ENCODE measurements around the gene HSP90AB1. TPM values are rescaled to one million over a fixed set of nuclear protein-coding genes. Genes with fewer than 3 reads are reported as not detected.
A peak's percentile ranks its signal among the peaks of the same experiment; 100 is the strongest.

Gene HSP90AB1
- polyA plus RNA-seq, 3 donors = 119 to 242 (median 145) TPM

- DNase-seq = no peak
- H3K4me3 Mint-ChIP-seq = no peak overlapping the region
- peaks cover 0 to 5% (median 0%) of the 10 kb centered on the region in 3 donors for H3K27me3 Mint-ChIP-seq (ENCODE audit: low read depth in 3 of 3)
- H3K4me3 ChIP-seq (replicated peaks in 1 of 3; ENCODE audit: low read depth in 2 of 3, low read length in 3 of 3) = no peak overlapping the region
- H3K9me3 ChIP-seq (replicated peaks in 1 of 2; ENCODE audit: control insufficient read depth in 1 of 2, insufficient read depth in 1 of 2, low read length in 2 of 2) = no peaks in the 10 kb centered on the region
- no peak overlapping the region for H3K9ac ChIP-seq (ENCODE audit: insufficient read depth, low read length, poor library complexity, severe bottlenecking)
- 29% methylated on average over 2 of the region's 6 CpGs for WGBS (ENCODE audit: insufficient coverage)
- peak overlapping the region in 3 of 7 donors; percentile 4 to 22 (median 10) for H3K27ac Mint-ChIP-seq
- H3K4me1 Mint-ChIP-seq = peaks cover 35% of the 10 kb centered on the region
- no peak overlapping the region for H3K27ac ChIP-seq (ENCODE audit: low read depth in 1 of 2, low read length in 2 of 2)
- H3K4me1 ChIP-seq (ENCODE audit: control insufficient read depth in 1 of 2, insufficient read depth in 2 of 2, low read length in 2 of 2) = peaks cover 19 to 36% of the 10 kb centered on the region in 2 donors
- H3K79me2 ChIP-seq (ENCODE audit: insufficient read depth, low read length) = peaks cover 42% of the 10 kb centered on the region
- H2AFZ ChIP-seq (ENCODE audit: insufficient read depth, low read depth, low read length, poor library complexity, severe bottlenecking) = no peak overlapping the region
- no peaks in the 10 kb centered on the region for H3K27me3 ChIP-seq (ENCODE audit: control insufficient read depth in 2 of 2, insufficient read depth in 2 of 2, low read length in 2 of 2)
- H3K36me3 ChIP-seq (replicated peaks in 1 of 2; ENCODE audit: control insufficient read depth in 1 of 2, insufficient read depth in 2 of 2, low read length in 2 of 2) = peaks cover 58 to 67% of the 10 kb centered on the region in 2 donors
- no peak overlapping the region for H3K4me2 ChIP-seq (replicated peaks; ENCODE audit: extremely low read depth, low read length, poor library complexity, severe bottlenecking)
- TF ChIP-seq, protein P1, sequence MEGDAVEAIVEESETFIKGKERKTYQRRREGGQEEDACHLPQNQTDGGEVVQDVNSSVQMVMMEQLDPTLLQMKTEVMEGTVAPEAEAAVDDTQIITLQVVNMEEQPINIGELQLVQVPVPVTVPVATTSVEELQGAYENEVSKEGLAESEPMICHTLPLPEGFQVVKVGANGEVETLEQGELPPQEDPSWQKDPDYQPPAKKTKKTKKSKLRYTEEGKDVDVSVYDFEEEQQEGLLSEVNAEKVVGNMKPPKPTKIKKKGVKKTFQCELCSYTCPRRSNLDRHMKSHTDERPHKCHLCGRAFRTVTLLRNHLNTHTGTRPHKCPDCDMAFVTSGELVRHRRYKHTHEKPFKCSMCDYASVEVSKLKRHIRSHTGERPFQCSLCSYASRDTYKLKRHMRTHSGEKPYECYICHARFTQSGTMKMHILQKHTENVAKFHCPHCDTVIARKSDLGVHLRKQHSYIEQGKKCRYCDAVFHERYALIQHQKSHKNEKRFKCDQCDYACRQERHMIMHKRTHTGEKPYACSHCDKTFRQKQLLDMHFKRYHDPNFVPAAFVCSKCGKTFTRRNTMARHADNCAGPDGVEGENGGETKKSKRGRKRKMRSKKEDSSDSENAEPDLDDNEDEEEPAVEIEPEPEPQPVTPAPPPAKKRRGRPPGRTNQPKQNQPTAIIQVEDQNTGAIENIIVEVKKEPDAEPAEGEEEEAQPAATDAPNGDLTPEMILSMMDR (IDR thresholded peaks at IDR 0.05) = no peak
- H3K36me3 Mint-ChIP-seq = peaks cover 66 to 67% of the 10 kb centered on the region in 2 donors
- peaks cover 79% of the 10 kb centered on the region for H4K20me1 ChIP-seq (ENCODE audit: insufficient read depth, low read length)
- intact Hi-C loops (cut with micrococcal nuclease) = no loop called here
- H3K9me3 Mint-ChIP-seq = peaks cover 0 to 2% (median 0%) of the 10 kb centered on the region in 7 donors
Measured at GRCh38 chr6:44250067-44250717, 3.3 kb downstream of the HSP90AB1 start.

DNA sequence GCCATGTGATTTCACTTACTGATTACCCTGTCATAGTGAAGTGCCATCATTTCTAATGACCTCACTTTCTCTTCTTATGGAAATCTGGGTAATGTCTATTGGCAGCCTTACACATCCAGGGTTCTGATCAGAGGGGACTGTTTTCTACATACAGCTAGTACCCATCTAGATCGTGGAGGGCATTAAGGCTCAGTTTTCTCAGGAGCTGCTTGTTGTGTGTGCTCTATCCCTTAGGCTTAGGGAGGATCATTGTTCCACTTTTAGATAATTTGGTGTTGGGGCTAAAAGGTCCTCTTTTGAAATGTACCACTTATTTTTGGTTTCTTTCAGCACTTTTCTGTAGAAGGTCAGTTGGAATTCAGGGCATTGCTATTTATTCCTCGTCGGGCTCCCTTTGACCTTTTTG is 3.8 kb downstream of the HSP90AB1 start:
- Mint-ChIP-seq H3K36me3 (peaks cover 72% of the 10 kb centered on the region in 2 donors), H3K27me3 (ENCODE audit: low read depth in 3 of 3) (peaks cover 0 to 2% (median 0%) of the 10 kb centered on the region in 3 donors), H3K27ac (peak overlapping the region in 2 of 7 donors; percentile 10 to 50), H3K4me3 (no peak overlapping the region), H3K9me3 (peaks cover 0 to 2% (median 0%) of the 10 kb centered on the region in 7 donors), H3K4me1 (peaks cover 34% of the 10 kb centered on the region)
- no peak overlapping the region for H3K9ac ChIP-seq (ENCODE audit: insufficient read depth, low read length, poor library complexity, severe bottlenecking)
- H3K4me2 ChIP-seq (replicated peaks; ENCODE audit: extremely low read depth, low read length, poor library complexity, severe bottlenecking) = no peak overlapping the region
- H3K4me1 ChIP-seq (ENCODE audit: control insufficient read depth in 1 of 2, insufficient read depth in 2 of 2, low read length in 2 of 2) = peaks cover 16 to 33% of the 10 kb centered on the region in 2 donors
- H3K27ac ChIP-seq (ENCODE audit: low read depth in 1 of 2, low read length in 2 of 2) = no peak overlapping the region
- no peak overlapping the region for H2AFZ ChIP-seq (ENCODE audit: insufficient read depth, low read depth, low read length, poor library complexity, severe bottlenecking)
- peaks cover 60 to 72% of the 10 kb centered on the region in 2 donors for H3K36me3 ChIP-seq (replicated peaks in 1 of 2; ENCODE audit: control insufficient read depth in 1 of 2, insufficient read depth in 2 of 2, low read length in 2 of 2)
- TF ChIP-seq, protein P1 (IDR thresholded peaks at IDR 0.05) = no peak
- no CpG with 5 or more reads among the region's 3 CpGs for WGBS (ENCODE audit: insufficient coverage)
- peaks cover 85% of the 10 kb centered on the region for H4K20me1 ChIP-seq (ENCODE audit: insufficient read depth, low read length)
- peaks cover 42% of the 10 kb centered on the region for H3K79me2 ChIP-seq (ENCODE audit: insufficient read depth, low read length)
- no peak overlapping the region for H3K4me3 ChIP-seq (replicated peaks in 1 of 3; ENCODE audit: low read depth in 2 of 3, low read length in 3 of 3)
- DNase-seq = no peak
- intact Hi-C loops (cut with micrococcal nuclease) = no loop called here
- no peaks in the 10 kb centered on the region for H3K9me3 ChIP-seq (replicated peaks in 1 of 2; ENCODE audit: control insufficient read depth in 1 of 2, insufficient read depth in 1 of 2, low read length in 2 of 2)
- no peaks in the 10 kb centered on the region for H3K27me3 ChIP-seq (ENCODE audit: control insufficient read depth in 2 of 2, insufficient read depth in 2 of 2, low read length in 2 of 2)

Measured in CD14-positive monocyte (primary cell).